ENCODE measurements around the gene MAD1L1. TPM values are rescaled to one million over a fixed set of nuclear protein-coding genes. Genes with fewer than 3 reads are reported as not detected.

The MAD1L1 gene
- total and polyA plus RNA-seq, 11 donors, result 11.1 to 29.7 (median 20.9) TPM

GRCh38 chr7:1768832-1769231 is 463.9 kb downstream of the MAD1L1 start:
- DNase-seq (no peak), ATAC-seq (no peak)
- WGBS, 4 donors, result 83 to 89% (median 85%) methylated on average over 7 of the region's 7 CpGs

GRCh38 chr7:1767524-1767923 is 465.2 kb downstream of the MAD1L1 start:
- no peaks in the 10 kb centered on the region for H3K36me3 ChIP-seq
- DNase-seq (no peak), ATAC-seq (peak in 2 of 4 donors; percentile 31 to 41)
- no peaks in the 10 kb centered on the region for H3K27me3 ChIP-seq
- H3K4me3 ChIP-seq, result no peak overlapping the region
- no peaks in the 10 kb centered on the region for H3K4me1 ChIP-seq
- intact Hi-C loops (cut with DNase I), result loop anchor here in 1 of 10 donors (10.0 kb wide), 1 partner anchor 183 kb away; no protein-coding TSS in a partner anchor
- peaks cover 0 to 22% (median 0%) of the 10 kb centered on the region in 12 donors for H3K9me3 ChIP-seq
- WGBS, 4 donors, result 53 to 61% (median 55%) methylated on average over 10 of the region's 10 CpGs
- no peak overlapping the region for H3K27ac ChIP-seq
- TF ChIP-seq, protein P1, sequence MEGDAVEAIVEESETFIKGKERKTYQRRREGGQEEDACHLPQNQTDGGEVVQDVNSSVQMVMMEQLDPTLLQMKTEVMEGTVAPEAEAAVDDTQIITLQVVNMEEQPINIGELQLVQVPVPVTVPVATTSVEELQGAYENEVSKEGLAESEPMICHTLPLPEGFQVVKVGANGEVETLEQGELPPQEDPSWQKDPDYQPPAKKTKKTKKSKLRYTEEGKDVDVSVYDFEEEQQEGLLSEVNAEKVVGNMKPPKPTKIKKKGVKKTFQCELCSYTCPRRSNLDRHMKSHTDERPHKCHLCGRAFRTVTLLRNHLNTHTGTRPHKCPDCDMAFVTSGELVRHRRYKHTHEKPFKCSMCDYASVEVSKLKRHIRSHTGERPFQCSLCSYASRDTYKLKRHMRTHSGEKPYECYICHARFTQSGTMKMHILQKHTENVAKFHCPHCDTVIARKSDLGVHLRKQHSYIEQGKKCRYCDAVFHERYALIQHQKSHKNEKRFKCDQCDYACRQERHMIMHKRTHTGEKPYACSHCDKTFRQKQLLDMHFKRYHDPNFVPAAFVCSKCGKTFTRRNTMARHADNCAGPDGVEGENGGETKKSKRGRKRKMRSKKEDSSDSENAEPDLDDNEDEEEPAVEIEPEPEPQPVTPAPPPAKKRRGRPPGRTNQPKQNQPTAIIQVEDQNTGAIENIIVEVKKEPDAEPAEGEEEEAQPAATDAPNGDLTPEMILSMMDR (IDR thresholded peaks at IDR 0.05), result peak in 6 of 12 donors; percentile 14 to 35 (median 19)
- no peak for TF ChIP-seq POLR2A (IDR thresholded peaks at IDR 0.05)

More at GRCh38 chr7:1768832-1769231, 463.9 kb downstream of the MAD1L1 start:
- Histone ChIP-seq H3K4me3 (no peak overlapping the region), H3K9me3 (peaks cover 0 to 10% (median 0%) of the 10 kb centered on the region in 12 donors), H3K27me3 (no peaks in the 10 kb centered on the region), H3K4me1 (no peaks in the 10 kb centered on the region), H3K36me3 (no peaks in the 10 kb centered on the region), H3K27ac (no peak overlapping the region)
- intact Hi-C loops (cut with DNase I), result loop anchor here in 1 of 10 donors (10.0 kb wide), 1 partner anchor 184 kb away; no protein-coding TSS in a partner anchor
- no peak for TF ChIP-seq POLR2A (IDR thresholded peaks at IDR 0.05)
- TF ChIP-seq, protein P1 (IDR thresholded peaks at IDR 0.05), result no peak

Small RNA genes lying within 50 kb of the gene (microRNA-seq; reads per million reads assigned to microRNA genes)
- 0 to 0.19 (median 0) reads per million in 4 donors for gene MIR4655
- 0 to 0.38 (median 0.10) reads per million in 4 donors for gene MIR6836

Other genes starting within 250 kb of the MAD1L1 start
- gene MRM2, start 9.3 kb upstream of the MAD1L1 start, total RNA-seq, result 10 to 100 TPM; 14.2 to 22.3 (median 20.3) TPM
- gene MRM2, start 9.3 kb upstream of the MAD1L1 start, polyA plus RNA-seq, result 10 to 100 TPM; 18.8 to 31.5 TPM
- gene NUDT1, start 9.3 kb upstream of the MAD1L1 start, total RNA-seq, result 10 to 100 TPM in 8 of 9 donors, 1 to 10 TPM in 1; 9.8 to 18.4 (median 12.1) TPM
- 10 to 100 TPM; 18.9 to 23.7 TPM for gene NUDT1, start 9.3 kb upstream of the MAD1L1 start, polyA plus RNA-seq
- 10 to 100 TPM in 7 of 9 donors, 1 to 10 TPM in 2; 5.4 to 44.6 (median 21.5) TPM for gene SNX8, start 81.5 kb upstream of the MAD1L1 start, total RNA-seq
- 10 to 100 TPM; 16.7 to 19.4 TPM for gene SNX8, start 81.5 kb upstream of the MAD1L1 start, polyA plus RNA-seq
- gene EIF3B, start 121.9 kb upstream of the MAD1L1 start, total RNA-seq, result 10 to 100 TPM; 57.4 to 95.7 (median 72.4) TPM
- 100 to 1,000 TPM in 1 of 2 donors, 10 to 100 TPM in 1; 35.4 to 114 TPM for gene EIF3B, start 121.9 kb upstream of the MAD1L1 start, polyA plus RNA-seq
- 10 to 100 TPM; 12.7 to 20.7 (median 15.6) TPM for gene CHST12, start 170.7 kb upstream of the MAD1L1 start, total RNA-seq
- 10 to 100 TPM; 12.5 to 14.7 TPM for gene CHST12, start 170.7 kb upstream of the MAD1L1 start, polyA plus RNA-seq
- gene GRIFIN, start 243.5 kb upstream of the MAD1L1 start, total RNA-seq, result not detected
- not detected for gene GRIFIN, start 243.5 kb upstream of the MAD1L1 start, polyA plus RNA-seq